RWPE2 (cell line): ENCODE measurements around the gene FER.
"Not testable (repeated sequence)": the region's sequence is repeated elsewhere in the genome, so short reads cannot be mapped to it uniquely, and the experiment has no call there.

Source experiments
- ATAC-seq: fragments of 200-7000 bp; cut with Tn5 transposase; 3 replicates; pipeline ENCODE4 v1.9.1; 2021; ENCODE audit warnings: low read depth
- DNase-seq: peaks from one replicate; pipeline ENCODE4 v3.0.0-alpha.2; 2020; ENCODE audit warnings: low spot score
- H3K27ac ChIP-seq: fragments of 450-650 bp; 2 replicates; pipeline ENCODE4 v1.5.1; 2017; ENCODE audit warnings: mild to moderate bottlenecking; ENCODE audit not compliant: poor library complexity, severe bottlenecking
- H3K27me3 ChIP-seq: fragments of 250-450 bp; sonication (Bioruptor Pico); 2 replicates; pipeline ENCODE4 v1.5.1; 2021; ENCODE audit warnings: mild to moderate bottlenecking, moderate library complexity; ENCODE audit not compliant: insufficient read depth, poor library complexity, severe bottlenecking
- H3K36me3 ChIP-seq: fragments of 250-450 bp; sonication (Bioruptor Pico); 2 replicates; pipeline ENCODE4 v1.5.1; 2020; ENCODE audit warnings: low read depth, mild to moderate bottlenecking, moderate library complexity
- H3K4me1 ChIP-seq: fragments of 250-450 bp; sonication (Bioruptor Pico); 2 replicates; pipeline ENCODE4 v1.5.1; 2021; ENCODE audit warnings: mild to moderate bottlenecking, moderate library complexity; ENCODE audit not compliant: insufficient read depth, poor library complexity, severe bottlenecking
- H3K4me3 ChIP-seq: fragments of 250-450 bp; sonication (Bioruptor Pico); 2 replicates; pipeline ENCODE4 v1.5.1; 2021; ENCODE audit warnings: mild to moderate bottlenecking, moderate library complexity; ENCODE audit not compliant: severe bottlenecking
- H3K9me3 ChIP-seq: fragments of 250-450 bp; sonication (Bioruptor Pico); 2 replicates; pipeline ENCODE4 v1.5.1; 2021; ENCODE audit warnings: mild to moderate bottlenecking, moderate library complexity; ENCODE audit not compliant: severe bottlenecking
- CTCF ChIP-seq: fragments of 450-650 bp; IDR thresholded peaks from one replicate; pipeline ENCODE4 v1.5.1; 2017; ENCODE audit warnings: mild to moderate bottlenecking, moderate library complexity; ENCODE audit not compliant: poor library complexity, severe bottlenecking

FER gene

GRCh38 chr5:108878756-108879155 is 131.1 kb downstream of the FER start:
- no peak overlapping the region for H3K27ac ChIP-seq
- DNase-seq (no peak), ATAC-seq (no peak)
- H3K9me3 ChIP-seq: no peaks in the 10 kb centered on the region
- TF ChIP-seq CTCF: no peak
- H3K4me3 ChIP-seq: no peak overlapping the region
- no peaks in the 10 kb centered on the region for H3K4me1 ChIP-seq
- peaks cover 6% of the 10 kb centered on the region for H3K36me3 ChIP-seq
- no peaks in the 10 kb centered on the region for H3K27me3 ChIP-seq

- Histone ChIP-seq H3K9me3 (no peaks in the 10 kb centered on the region), H3K4me3 (no peak overlapping the region), H3K27ac (no peak overlapping the region), H3K27me3 (no peaks in the 10 kb centered on the region), H3K36me3 (peaks cover 17% of the 10 kb centered on the region), H3K4me1 (no peaks in the 10 kb centered on the region)
- TF ChIP-seq CTCF: no peak
- ATAC-seq (no peak), DNase-seq (no peak)
Observed at GRCh38 chr5:108881133-108881532, 133.4 kb downstream of the FER start.

GRCh38 chr5:108884736-108885135 is 137.0 kb downstream of the FER start:
- Histone ChIP-seq H3K4me3 (no peak overlapping the region), H3K9me3 (no peaks in the 10 kb centered on the region), H3K4me1 (no peaks in the 10 kb centered on the region), H3K27ac (no peak overlapping the region), H3K27me3 (no peaks in the 10 kb centered on the region), H3K36me3 (peaks cover 17% of the 10 kb centered on the region)
- no peak for DNase-seq
- no peak for ATAC-seq
- TF ChIP-seq CTCF: no peak

GRCh38 chr5:108898257-108898656 is 150.6 kb downstream of the FER start:
- DNase-seq (no peak), ATAC-seq (no peak)
- no peak for TF ChIP-seq CTCF
- Histone ChIP-seq H3K27ac (no peak overlapping the region), H3K36me3 (peaks cover 17% of the 10 kb centered on the region), H3K9me3 (no peaks in the 10 kb centered on the region), H3K27me3 (no peaks in the 10 kb centered on the region), H3K4me1 (peaks cover 16% of the 10 kb centered on the region), H3K4me3 (no peak overlapping the region)

GRCh38 chr5:108898707-108899106 is 151.0 kb downstream of the FER start:
- no peak for TF ChIP-seq CTCF
- Histone ChIP-seq H3K36me3 (peaks cover 17% of the 10 kb centered on the region), H3K9me3 (no peaks in the 10 kb centered on the region), H3K27ac (peak overlapping the region; percentile 12), H3K4me1 (peaks cover 16% of the 10 kb centered on the region), H3K4me3 (no peak overlapping the region), H3K27me3 (no peaks in the 10 kb centered on the region)
- ATAC-seq (peak; percentile 62; the same call in 1 of the 3 replicates), DNase-seq (no peak)

GRCh38 chr5:108899244-108899643 is 151.5 kb downstream of the FER start:
- H3K4me1 ChIP-seq: peaks cover 16% of the 10 kb centered on the region
- not testable (repeated sequence) for H3K27me3 ChIP-seq, ATAC-seq, H3K4me3 ChIP-seq, DNase-seq, H3K9me3 ChIP-seq
- peaks cover 17% of the 10 kb centered on the region for H3K36me3 ChIP-seq
- peak overlapping the region; percentile 12 for H3K27ac ChIP-seq
